GM06990 (cell line): ENCODE data around the gene MTHFSD.

ENCODE experiments used
- DNase-seq: peaks from one replicate; pipeline ENCODE4 v3.0.0-alpha.2; 2011; ENCODE audit not compliant: insufficient read length; ENCODE audit errors: extremely low read depth
- H3K27me3 ChIP-seq: replicated peaks from 2 replicates; pipeline ENCODE4 v1.6.0; 2011; ENCODE audit warnings: low read length; ENCODE audit not compliant: control insufficient read depth, insufficient read depth
- H3K36me3 ChIP-seq: 2 replicates; pipeline ENCODE4 v1.5.1; 2011; ENCODE audit warnings: low read length; ENCODE audit not compliant: control insufficient read depth, insufficient read depth
- H3K4me3 ChIP-seq: replicated peaks from 2 replicates; pipeline ENCODE4 v1.5.1; 2011; ENCODE audit warnings: low read depth, mild to moderate bottlenecking, control low read depth, low read length
- TF ChIP-seq, protein P1 (sequence below): IDR thresholded peaks from 2 replicates; pipeline ENCODE4 v1.5.1; 2011; ENCODE audit warnings: low read length, control low read depth, mild to moderate bottlenecking, inconsistent platforms; ENCODE audit not compliant: insufficient read depth, poor library complexity, severe bottlenecking

The MTHFSD gene, protein sequence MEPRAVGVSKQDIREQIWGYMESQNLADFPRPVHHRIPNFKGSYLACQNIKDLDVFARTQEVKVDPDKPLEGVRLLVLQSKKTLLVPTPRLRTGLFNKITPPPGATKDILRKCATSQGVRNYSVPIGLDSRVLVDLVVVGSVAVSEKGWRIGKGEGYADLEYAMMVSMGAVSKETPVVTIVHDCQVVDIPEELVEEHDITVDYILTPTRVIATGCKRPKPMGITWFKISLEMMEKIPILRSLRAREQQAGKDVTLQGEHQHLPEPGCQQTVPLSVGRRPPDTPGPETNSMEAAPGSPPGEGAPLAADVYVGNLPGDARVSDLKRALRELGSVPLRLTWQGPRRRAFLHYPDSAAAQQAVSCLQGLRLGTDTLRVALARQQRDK

DNA sequence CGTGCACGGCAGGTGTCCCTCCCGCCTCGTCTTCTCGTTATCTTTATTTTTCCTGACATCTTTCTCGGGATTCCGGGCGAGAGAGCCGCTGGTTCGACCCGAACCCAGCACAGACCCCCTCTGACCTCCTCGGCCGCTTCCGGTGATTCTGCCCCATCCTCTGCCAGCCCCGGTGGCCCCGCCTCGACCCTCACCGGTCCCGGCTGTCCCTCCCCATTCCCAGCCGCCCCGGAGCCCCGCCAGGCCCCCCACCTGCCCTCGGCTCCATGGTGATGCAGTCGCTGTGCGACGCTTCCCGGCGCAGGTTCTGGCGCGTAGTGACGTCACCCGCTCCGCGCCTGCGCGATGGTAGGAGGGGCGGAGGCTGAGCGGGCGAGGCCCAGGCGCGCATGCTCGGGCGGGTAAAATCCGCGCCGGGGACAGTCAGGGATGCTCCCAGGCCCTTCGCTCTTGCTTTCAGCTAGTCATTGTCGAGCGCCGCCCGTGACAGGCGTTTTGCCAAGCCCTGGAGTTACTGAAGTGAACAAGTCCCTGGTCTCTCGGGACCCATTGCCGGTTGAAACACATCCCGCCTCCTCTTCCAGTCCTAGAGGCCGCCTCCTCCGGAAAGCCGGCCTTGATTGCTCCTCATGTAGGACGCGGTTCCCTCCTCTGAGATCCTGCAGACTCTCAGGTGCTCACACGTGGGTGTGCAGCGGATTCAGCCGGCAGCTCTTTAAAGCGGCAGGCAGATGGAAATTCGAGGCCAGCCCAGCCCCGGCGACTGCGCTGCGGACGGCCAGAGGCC is at the start of gene MTHFSD:
MTHFSD (minus strand) TSS at position 319 of the 787 bp plus-strand sequence; CDS start at position 268, 51 bp downstream.
- peak within 1 kb of the TSS; percentile 97 for H3K4me3 ChIP-seq
- TF ChIP-seq, protein P1, sequence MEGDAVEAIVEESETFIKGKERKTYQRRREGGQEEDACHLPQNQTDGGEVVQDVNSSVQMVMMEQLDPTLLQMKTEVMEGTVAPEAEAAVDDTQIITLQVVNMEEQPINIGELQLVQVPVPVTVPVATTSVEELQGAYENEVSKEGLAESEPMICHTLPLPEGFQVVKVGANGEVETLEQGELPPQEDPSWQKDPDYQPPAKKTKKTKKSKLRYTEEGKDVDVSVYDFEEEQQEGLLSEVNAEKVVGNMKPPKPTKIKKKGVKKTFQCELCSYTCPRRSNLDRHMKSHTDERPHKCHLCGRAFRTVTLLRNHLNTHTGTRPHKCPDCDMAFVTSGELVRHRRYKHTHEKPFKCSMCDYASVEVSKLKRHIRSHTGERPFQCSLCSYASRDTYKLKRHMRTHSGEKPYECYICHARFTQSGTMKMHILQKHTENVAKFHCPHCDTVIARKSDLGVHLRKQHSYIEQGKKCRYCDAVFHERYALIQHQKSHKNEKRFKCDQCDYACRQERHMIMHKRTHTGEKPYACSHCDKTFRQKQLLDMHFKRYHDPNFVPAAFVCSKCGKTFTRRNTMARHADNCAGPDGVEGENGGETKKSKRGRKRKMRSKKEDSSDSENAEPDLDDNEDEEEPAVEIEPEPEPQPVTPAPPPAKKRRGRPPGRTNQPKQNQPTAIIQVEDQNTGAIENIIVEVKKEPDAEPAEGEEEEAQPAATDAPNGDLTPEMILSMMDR, result no peak
- no peaks in the 10 kb centered on the region for H3K27me3 ChIP-seq
- peak; percentile 92 for DNase-seq
- peaks cover 2% of the 10 kb centered on the region for H3K36me3 ChIP-seq

DNA sequence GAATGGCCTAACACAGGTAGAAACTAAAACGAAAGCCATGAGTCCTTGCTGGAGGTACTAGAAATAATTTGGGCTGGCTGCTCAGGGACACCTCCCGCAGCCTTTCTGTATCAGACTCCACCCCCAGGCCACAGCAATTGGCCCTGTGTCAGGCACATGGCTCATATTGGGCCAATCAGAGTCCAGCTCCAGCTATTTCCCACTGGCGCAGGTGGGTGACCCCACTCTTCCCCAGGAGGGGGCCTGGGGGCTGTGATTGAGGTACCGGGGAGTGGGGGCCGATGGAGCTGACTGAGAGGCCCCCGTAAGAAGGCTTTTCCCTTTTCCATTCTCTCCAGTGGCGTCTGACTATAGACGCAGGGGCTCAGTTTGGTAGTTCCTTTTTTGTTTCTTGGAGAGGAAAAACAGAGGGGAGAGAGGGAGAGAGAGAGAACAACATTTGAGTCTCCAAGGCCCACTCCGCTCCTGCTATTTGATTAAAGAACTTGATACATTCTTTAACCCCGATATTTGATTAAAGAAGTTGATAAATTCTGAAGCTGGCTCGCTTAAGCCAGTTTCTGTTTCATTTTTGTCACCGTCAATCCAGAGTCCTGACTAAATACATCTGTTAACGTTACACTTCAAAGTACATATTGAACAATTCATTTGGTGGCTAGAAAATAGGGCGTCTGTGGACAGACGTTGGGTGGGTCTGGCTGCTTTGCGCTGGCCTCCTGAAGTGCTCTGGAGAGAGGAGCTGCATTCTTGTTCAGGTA is 49.6 kb upstream of the MTHFSD start:
- peak overlapping the region; percentile 51 for H3K4me3 ChIP-seq
- no peaks in the 10 kb centered on the region for H3K27me3 ChIP-seq
- TF ChIP-seq, protein P1, result no peak
- DNase-seq, result no peak
- H3K36me3 ChIP-seq, result no peaks in the 10 kb centered on the region

DNA sequence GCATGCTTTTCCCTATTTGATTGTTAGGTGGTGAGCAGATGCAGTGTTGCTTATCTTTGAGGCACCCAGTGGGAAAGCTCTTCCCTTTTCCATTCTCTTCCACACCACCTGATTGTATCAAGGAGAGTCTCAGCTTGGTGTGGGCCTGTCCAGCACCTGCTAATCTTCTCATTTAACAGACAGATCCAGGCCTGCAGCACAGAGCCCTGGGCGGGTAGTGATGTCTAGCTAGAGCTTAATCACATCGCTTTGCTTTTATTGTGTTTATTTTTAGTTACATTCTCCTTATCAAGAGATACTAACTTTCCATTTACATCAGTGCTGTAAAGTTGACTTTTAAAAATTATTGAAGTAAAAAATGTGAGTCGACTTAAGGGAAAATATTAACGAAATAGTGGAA is 47.5 kb upstream of the MTHFSD start:
- Histone ChIP-seq H3K4me3 (no peak overlapping the region), H3K36me3 (no peaks in the 10 kb centered on the region), H3K27me3 (no peaks in the 10 kb centered on the region; the same call in 1 of the 2 replicates)
- no peak for DNase-seq
- TF ChIP-seq, protein P1, result no peak

GRCh38 chr16:86601356-86601755 is 46.3 kb upstream of the MTHFSD start:
- Histone ChIP-seq H3K27me3 (no peaks in the 10 kb centered on the region; the same call in 1 of the 2 replicates), H3K4me3 (no peak overlapping the region), H3K36me3 (no peaks in the 10 kb centered on the region)
- TF ChIP-seq, protein P1, result no peak
- no peak for DNase-seq

DNA sequence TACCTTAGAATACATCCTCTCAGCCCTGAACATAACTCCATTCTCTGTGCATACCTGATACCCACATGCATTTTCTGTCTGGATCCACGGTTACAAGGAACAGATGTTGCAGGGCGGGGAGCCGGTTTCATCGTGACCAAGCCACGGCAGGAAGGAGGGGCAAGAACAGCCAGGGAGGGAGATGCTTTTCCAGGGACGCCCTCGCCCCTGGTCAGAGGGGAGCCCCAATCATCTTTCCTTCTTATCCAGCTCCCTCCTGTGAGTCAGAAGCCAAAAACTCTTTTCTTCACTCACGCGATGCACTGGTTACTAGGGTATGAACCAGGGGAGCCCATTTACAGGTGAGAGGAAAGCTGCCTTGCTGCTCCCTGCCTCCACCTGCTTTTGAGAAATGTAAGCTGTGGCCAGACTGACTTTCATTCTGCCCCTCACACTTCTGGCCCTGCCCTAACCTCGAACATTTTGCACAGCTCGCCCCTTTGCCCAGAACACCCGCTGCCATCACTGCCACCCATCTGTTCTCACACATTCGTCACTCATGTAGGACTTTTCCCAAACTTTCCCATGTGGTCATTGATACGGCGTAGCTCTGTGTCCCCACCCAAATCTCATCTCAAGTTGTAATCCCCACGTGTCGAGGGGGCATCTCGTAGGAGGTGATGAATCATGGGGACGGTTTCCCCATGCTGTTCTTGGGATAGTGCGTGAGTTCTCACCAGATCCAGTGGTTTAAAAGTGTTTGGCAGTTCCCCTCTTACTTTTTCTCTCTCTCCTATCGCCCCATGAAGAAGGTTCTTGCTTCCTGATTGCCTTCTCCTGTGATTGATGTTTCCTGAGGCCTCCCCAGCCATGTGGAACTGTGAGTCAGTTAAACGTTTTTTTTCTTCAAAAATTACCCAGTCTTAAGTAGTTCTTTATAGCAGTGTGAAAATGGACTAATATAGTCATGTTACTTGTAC is 43.9 kb upstream of the MTHFSD start:
- no peak for DNase-seq
- no peak overlapping the region for H3K4me3 ChIP-seq
- H3K36me3 ChIP-seq, result no peaks in the 10 kb centered on the region
- H3K27me3 ChIP-seq, result peaks cover 2% of the 10 kb centered on the region; the same call in 1 of the 2 replicates
- TF ChIP-seq, protein P1, result no peak
